Left lung (tissue), 10 donors: ENCODE data around the gene NAAA. TPM values are rescaled to one million over a fixed set of nuclear protein-coding genes. Genes with fewer than 3 reads are reported as not detected.

Source experiments
- ATAC-seq: fragments of 200-7000 bp; cut with Tn5 transposase; one replicate; pipeline ENCODE4 v1.9.1; 2020; ENCODE audit warnings: moderate library complexity
- DNase-seq, 4 donors: peaks; one replicate each; pipeline ENCODE4 v3.0.0-alpha.2; 2013 to 2020
- H3K27ac ChIP-seq, 2 donors: fragments of 200-600 bp; sonication (generic) in 1 of 2; one replicate each; pipeline versions ENCODE4 v1.5.0 to v1.8.0; 2020 to 2021
- H3K27me3 ChIP-seq, 2 donors: fragments of 200-600 bp; sonication (generic) in 1 of 2; one replicate each; pipeline versions ENCODE4 v1.5.0 to v1.8.0; 2020 to 2021
- H3K36me3 ChIP-seq, 2 donors: fragments of 200-600 bp; sonication (generic) in 1 of 2; one replicate each; pipeline versions ENCODE4 v1.5.0 to v1.8.0; 2020 to 2021
- H3K4me1 ChIP-seq, 2 donors: fragments of 200-600 bp; one replicate each; pipeline ENCODE4 v1.8.0; 2021
- H3K4me3 ChIP-seq, 2 donors: fragments of 200-600 bp; sonication (generic) in 1 of 2; one replicate each; pipeline versions ENCODE4 v1.5.0 to v1.8.0; 2020 to 2021; ENCODE audit warnings: mild to moderate bottlenecking in 1 of 2
- H3K9me3 ChIP-seq, 2 donors: fragments of 200-600 bp; sonication (generic) in 1 of 2; one replicate each; pipeline versions ENCODE4 v1.5.0 to v1.8.0; 2020 to 2021
- intact Hi-C, 2 donors: fragments of 100-400 bp; cut with DNase I; formaldehyde crosslinking; loops; one replicate each; pipeline versions ENCODE4 v1.11.2 to v1.14.2; 2022
- polyA plus RNA-seq, 6 donors: library from polyadenylated mRNA; unstranded; fragments of 120-200 nt; gene quantifications; one replicate each; pipeline ENCODE4 v1.2.1, GENCODE V29; 2013; ENCODE audit not compliant: insufficient read length in 6 of 6
- total RNA-seq, 2 donors: library from RNA; stranded (reverse); fragmentation: NEBNext Ultra II Directional; extraction: Animal tissue kit (Norgen Biotek cat#: 25700); gene quantifications; one replicate each; pipeline ENCODE4 v1.2.1, GENCODE V29; 2021
- TF ChIP-seq, protein P1 (sequence below), 2 donors: fragments of 200-600 bp; sonication (generic) in 1 of 2; IDR thresholded peaks; one replicate each; pipeline versions ENCODE4 v1.5.0 to v1.8.0; 2021; ENCODE audit warnings: antibody characterized with exemption in 2 of 2
- donor health status: DM: no; HTN: yes; CAD: no.
- donor health status: DM: no; HTN: no; CAD: no.

Gene NAAA
- total and polyA plus RNA-seq, 8 donors = 6.8 to 25.9 (median 9.9) TPM

GRCh38 chr4:75892508-75892907 lies 48.3 kb downstream of the NAAA start:
- TF ChIP-seq, protein P1, sequence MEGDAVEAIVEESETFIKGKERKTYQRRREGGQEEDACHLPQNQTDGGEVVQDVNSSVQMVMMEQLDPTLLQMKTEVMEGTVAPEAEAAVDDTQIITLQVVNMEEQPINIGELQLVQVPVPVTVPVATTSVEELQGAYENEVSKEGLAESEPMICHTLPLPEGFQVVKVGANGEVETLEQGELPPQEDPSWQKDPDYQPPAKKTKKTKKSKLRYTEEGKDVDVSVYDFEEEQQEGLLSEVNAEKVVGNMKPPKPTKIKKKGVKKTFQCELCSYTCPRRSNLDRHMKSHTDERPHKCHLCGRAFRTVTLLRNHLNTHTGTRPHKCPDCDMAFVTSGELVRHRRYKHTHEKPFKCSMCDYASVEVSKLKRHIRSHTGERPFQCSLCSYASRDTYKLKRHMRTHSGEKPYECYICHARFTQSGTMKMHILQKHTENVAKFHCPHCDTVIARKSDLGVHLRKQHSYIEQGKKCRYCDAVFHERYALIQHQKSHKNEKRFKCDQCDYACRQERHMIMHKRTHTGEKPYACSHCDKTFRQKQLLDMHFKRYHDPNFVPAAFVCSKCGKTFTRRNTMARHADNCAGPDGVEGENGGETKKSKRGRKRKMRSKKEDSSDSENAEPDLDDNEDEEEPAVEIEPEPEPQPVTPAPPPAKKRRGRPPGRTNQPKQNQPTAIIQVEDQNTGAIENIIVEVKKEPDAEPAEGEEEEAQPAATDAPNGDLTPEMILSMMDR (IDR thresholded peaks at IDR 0.05) = no peak
- intact Hi-C loops = no loop called here
- no peak overlapping the region for H3K27ac ChIP-seq
- H3K4me1 ChIP-seq = no peaks in the 10 kb centered on the region
- no peak overlapping the region for H3K4me3 ChIP-seq
- H3K27me3 ChIP-seq = no peaks in the 10 kb centered on the region
- H3K36me3 ChIP-seq = no peaks in the 10 kb centered on the region
- no peak for DNase-seq
- no peaks in the 10 kb centered on the region for H3K9me3 ChIP-seq
- ATAC-seq = no peak

- H3K36me3 ChIP-seq = no peaks in the 10 kb centered on the region
- H3K27me3 ChIP-seq = peaks cover 0 to 3% of the 10 kb centered on the region in 2 donors
- intact Hi-C loops = no loop called here
- no peaks in the 10 kb centered on the region for H3K9me3 ChIP-seq
- no peak overlapping the region for H3K27ac ChIP-seq
- H3K4me1 ChIP-seq = no peaks in the 10 kb centered on the region
- TF ChIP-seq, protein P1 (IDR thresholded peaks at IDR 0.05) = no peak
- no peak for DNase-seq
- ATAC-seq = no peak
- no peak overlapping the region for H3K4me3 ChIP-seq
These were observed 49.2 kb downstream of the NAAA start for GRCh38 chr4:75891611-75892010.

- no peaks in the 10 kb centered on the region for H3K9me3 ChIP-seq
- no peak overlapping the region for H3K4me3 ChIP-seq
- TF ChIP-seq, protein P1 (IDR thresholded peaks at IDR 0.05) = no peak
- no peaks in the 10 kb centered on the region for H3K4me1 ChIP-seq
- ATAC-seq (no peak), DNase-seq (no peak)
- intact Hi-C loops = no loop called here
- peaks cover 4 to 15% of the 10 kb centered on the region in 2 donors for H3K27me3 ChIP-seq
- H3K27ac ChIP-seq = no peak overlapping the region
- no peaks in the 10 kb centered on the region for H3K36me3 ChIP-seq
These were observed 51.1 kb downstream of the NAAA start for GRCh38 chr4:75889537-75890199.

DNA sequence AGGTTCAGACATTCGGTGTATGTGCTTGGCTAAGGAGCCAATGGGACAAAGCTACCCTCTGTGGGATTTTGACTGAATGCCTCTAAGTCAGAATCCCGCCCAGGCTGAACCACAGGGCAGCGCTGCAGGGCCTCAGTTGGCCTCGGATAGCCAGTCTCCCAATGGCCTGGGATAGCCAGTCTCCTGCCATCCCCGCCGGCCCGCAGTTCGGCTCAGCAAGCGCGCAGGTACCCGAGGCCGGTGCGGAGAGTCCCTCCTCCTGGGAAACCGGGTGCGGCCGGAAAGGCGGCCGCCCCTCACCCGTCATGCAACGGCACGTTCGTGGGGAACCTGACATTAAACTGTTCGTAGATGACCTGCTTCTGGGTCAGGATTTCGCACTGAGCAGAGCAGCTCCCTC lies 54.7 kb downstream of the NAAA start:
- peak in 1 of 4 donors; percentile 80 for DNase-seq
- Histone ChIP-seq H3K4me3 (no peak overlapping the region), H3K36me3 (no peaks in the 10 kb centered on the region), H3K27me3 (peaks cover 4 to 15% of the 10 kb centered on the region in 2 donors), H3K9me3 (no peaks in the 10 kb centered on the region), H3K4me1 (no peaks in the 10 kb centered on the region), H3K27ac (no peak overlapping the region)
- no peak for ATAC-seq
- intact Hi-C loops = no loop called here
- TF ChIP-seq, protein P1 (IDR thresholded peaks at IDR 0.05) = no peak

- TF ChIP-seq, protein P1 (IDR thresholded peaks at IDR 0.05) = no peak
- Histone ChIP-seq H3K36me3 (no peaks in the 10 kb centered on the region), H3K27ac (no peak overlapping the region), H3K27me3 (peaks cover 3 to 10% of the 10 kb centered on the region in 2 donors), H3K4me1 (no peaks in the 10 kb centered on the region), H3K4me3 (no peak overlapping the region), H3K9me3 (no peaks in the 10 kb centered on the region)
- DNase-seq = no peak
- ATAC-seq = no peak
- intact Hi-C loops = no loop called here
These were observed 59.3 kb downstream of the NAAA start for GRCh38 chr4:75881476-75881875.
